Measurements from ENCODE around the gene CCDC24.
A peak's percentile ranks its signal among the peaks of the same experiment; 100 is the strongest.

The CCDC24 gene

GRCh38 chr1:44008259-44008658 lies 16.9 kb downstream of the CCDC24 start:
- Histone ChIP-seq H3K9me3 (replicated peaks in 1 of 2; ENCODE audit: control insufficient read depth in 2 of 2, insufficient read depth in 1 of 2, low read depth in 1 of 2, low read length in 2 of 2) (no peaks in the 10 kb centered on the region), H3K79me1 (ENCODE audit: low read depth, low read length) (peaks cover 5% of the 10 kb centered on the region), H2BK15ac (ENCODE audit: low read length) (no peak overlapping the region), H3K4me2 (ENCODE audit: insufficient read depth, low read length, poor library complexity, severe bottlenecking) (no peak overlapping the region), H3K27ac (replicated peaks; ENCODE audit: low read length) (no peak overlapping the region), H2BK12ac (ENCODE audit: low read length) (peak overlapping the region; percentile 73), H3K14ac (ENCODE audit: low read length) (no peak overlapping the region), H3K18ac (ENCODE audit: low read length) (no peak overlapping the region), H4K8ac (ENCODE audit: low read depth, low read length) (no peak overlapping the region), H2AK5ac (ENCODE audit: low read depth, low read length) (no peak overlapping the region), H3K36me3 (replicated peaks in 1 of 2; ENCODE audit: control insufficient read depth in 2 of 2, insufficient read depth in 2 of 2, low read length in 2 of 2) (peaks cover 0 to 21% of the 10 kb centered on the region in 2 donors), H3K9ac (ENCODE audit: low read depth, low read length, poor library complexity) (no peak overlapping the region), H4K91ac (ENCODE audit: low read depth, low read length, poor library complexity) (no peak overlapping the region), H3K23ac (ENCODE audit: low read depth, low read length, poor library complexity) (peak overlapping the region; percentile 31), H3K27me3 (ENCODE audit: control insufficient read depth in 3 of 3, insufficient read depth in 3 of 3, low read depth in 1 of 3, low read length in 3 of 3) (no peaks in the 10 kb centered on the region), H3K4me1 (ENCODE audit: control insufficient read depth in 2 of 2, insufficient read depth in 1 of 2, low read depth in 1 of 2, low read length in 2 of 2) (peaks cover 0 to 3% of the 10 kb centered on the region in 2 donors), H3K4me3 (ENCODE audit: low read length in 2 of 2) (no peak overlapping the region), H2AFZ (ENCODE audit: low read length) (no peak overlapping the region), H2BK5ac (ENCODE audit: low read length) (no peak overlapping the region), H3K4ac (ENCODE audit: low read length) (no peak overlapping the region), H2BK120ac (ENCODE audit: low read depth, low read length) (no peak overlapping the region)
- DNase-seq (ENCODE audit: low spot score), result no peak
- WGBS, 2 donors (ENCODE audit: extremely low coverage in 2 of 2, insufficient read length in 2 of 2, insufficient replicate concordance in 1 of 2), result no CpG with 5 or more reads among the region's 12 CpGs

GRCh38 chr1:44010935-44011471 lies 19.6 kb downstream of the CCDC24 start:
- Histone ChIP-seq H3K27ac (replicated peaks; ENCODE audit: low read length) (no peak overlapping the region), H3K9ac (ENCODE audit: low read depth, low read length, poor library complexity) (peak overlapping the region; percentile 40), H3K4me1 (ENCODE audit: control insufficient read depth in 2 of 2, insufficient read depth in 1 of 2, low read depth in 1 of 2, low read length in 2 of 2) (peaks cover 4 to 12% of the 10 kb centered on the region in 2 donors), H4K8ac (ENCODE audit: low read depth, low read length) (no peak overlapping the region), H3K4me2 (ENCODE audit: insufficient read depth, low read length, poor library complexity, severe bottlenecking) (peak overlapping the region; percentile 11), H3K27me3 (ENCODE audit: control insufficient read depth in 3 of 3, insufficient read depth in 3 of 3, low read depth in 1 of 3, low read length in 3 of 3) (no peaks in the 10 kb centered on the region), H2BK120ac (ENCODE audit: low read depth, low read length) (no peak overlapping the region), H2AFZ (ENCODE audit: low read length) (no peak overlapping the region), H4K91ac (ENCODE audit: low read depth, low read length, poor library complexity) (no peak overlapping the region), H3K23ac (ENCODE audit: low read depth, low read length, poor library complexity) (peak overlapping the region; percentile 65), H2BK12ac (ENCODE audit: low read length) (no peak overlapping the region), H3K79me1 (ENCODE audit: low read depth, low read length) (peaks cover 5% of the 10 kb centered on the region), H3K18ac (ENCODE audit: low read length) (peak overlapping the region; percentile 82), H3K4me3 (ENCODE audit: low read length in 2 of 2) (no peak overlapping the region), H3K4ac (ENCODE audit: low read length) (no peak overlapping the region), H2BK15ac (ENCODE audit: low read length) (peak overlapping the region; percentile 49), H3K14ac (ENCODE audit: low read length) (peak overlapping the region; percentile 56), H3K9me3 (replicated peaks in 1 of 2; ENCODE audit: control insufficient read depth in 2 of 2, insufficient read depth in 1 of 2, low read depth in 1 of 2, low read length in 2 of 2) (no peaks in the 10 kb centered on the region), H3K36me3 (replicated peaks in 1 of 2; ENCODE audit: control insufficient read depth in 2 of 2, insufficient read depth in 2 of 2, low read length in 2 of 2) (peaks cover 0 to 19% of the 10 kb centered on the region in 2 donors), H2BK5ac (ENCODE audit: low read length) (peak overlapping the region; percentile 66), H2AK5ac (ENCODE audit: low read depth, low read length) (peak overlapping the region; percentile 92)
- WGBS, 2 donors (ENCODE audit: extremely low coverage in 2 of 2, insufficient read length in 2 of 2, insufficient replicate concordance in 1 of 2), result no CpG with 5 or more reads among the region's 11 CpGs
- DNase-seq (ENCODE audit: low spot score), result no peak

GRCh38 chr1:44012404-44012803 lies 21.0 kb downstream of the CCDC24 start:
- no peak overlapping the region for H3K4me3 ChIP-seq (ENCODE audit: low read length in 2 of 2)
- no peak overlapping the region for H2BK5ac ChIP-seq (ENCODE audit: low read length)
- no peak overlapping the region for H2BK120ac ChIP-seq (ENCODE audit: low read depth, low read length)
- H3K9ac ChIP-seq (ENCODE audit: low read depth, low read length, poor library complexity), result no peak overlapping the region
- H3K9me3 ChIP-seq (replicated peaks in 1 of 2; ENCODE audit: control insufficient read depth in 2 of 2, insufficient read depth in 1 of 2, low read depth in 1 of 2, low read length in 2 of 2), result no peaks in the 10 kb centered on the region
- H2BK12ac ChIP-seq (ENCODE audit: low read length), result no peak overlapping the region
- no peak overlapping the region for H3K4me2 ChIP-seq (ENCODE audit: insufficient read depth, low read length, poor library complexity, severe bottlenecking)
- no peak overlapping the region for H4K8ac ChIP-seq (ENCODE audit: low read depth, low read length)
- no peak overlapping the region for H2BK15ac ChIP-seq (ENCODE audit: low read length)
- no peaks in the 10 kb centered on the region for H3K27me3 ChIP-seq (ENCODE audit: control insufficient read depth in 3 of 3, insufficient read depth in 3 of 3, low read depth in 1 of 3, low read length in 3 of 3)
- WGBS, 2 donors (ENCODE audit: extremely low coverage in 2 of 2, insufficient read length in 2 of 2, insufficient replicate concordance in 1 of 2), result no CpG with 5 or more reads among the region's 2 CpGs
- H3K18ac ChIP-seq (ENCODE audit: low read length), result no peak overlapping the region
- peaks cover 0 to 11% of the 10 kb centered on the region in 2 donors for H3K36me3 ChIP-seq (replicated peaks in 1 of 2; ENCODE audit: control insufficient read depth in 2 of 2, insufficient read depth in 2 of 2, low read length in 2 of 2)
- no peak for DNase-seq (ENCODE audit: low spot score)
- no peak overlapping the region for H3K23ac ChIP-seq (ENCODE audit: low read depth, low read length, poor library complexity)
- peaks cover 18 to 26% of the 10 kb centered on the region in 2 donors for H3K4me1 ChIP-seq (ENCODE audit: control insufficient read depth in 2 of 2, insufficient read depth in 1 of 2, low read depth in 1 of 2, low read length in 2 of 2)
- H3K79me1 ChIP-seq (ENCODE audit: low read depth, low read length), result peaks cover 5% of the 10 kb centered on the region
- H2AK5ac ChIP-seq (ENCODE audit: low read depth, low read length), result no peak overlapping the region
- no peak overlapping the region for H3K27ac ChIP-seq (replicated peaks; ENCODE audit: low read length)
- H3K4ac ChIP-seq (ENCODE audit: low read length), result no peak overlapping the region
- no peak overlapping the region for H2AFZ ChIP-seq (ENCODE audit: low read length)
- no peak overlapping the region for H4K91ac ChIP-seq (ENCODE audit: low read depth, low read length, poor library complexity)
- no peak overlapping the region for H3K14ac ChIP-seq (ENCODE audit: low read length)

- Histone ChIP-seq H3K9ac (ENCODE audit: low read depth, low read length, poor library complexity) (no peak overlapping the region), H2BK12ac (ENCODE audit: low read length) (no peak overlapping the region), H2BK15ac (ENCODE audit: low read length) (no peak overlapping the region), H3K4ac (ENCODE audit: low read length) (no peak overlapping the region), H3K79me1 (ENCODE audit: low read depth, low read length) (peaks cover 5% of the 10 kb centered on the region), H3K23ac (ENCODE audit: low read depth, low read length, poor library complexity) (no peak overlapping the region), H2AFZ (ENCODE audit: low read length) (no peak overlapping the region), H3K27ac (replicated peaks; ENCODE audit: low read length) (no peak overlapping the region), H4K91ac (ENCODE audit: low read depth, low read length, poor library complexity) (no peak overlapping the region), H4K8ac (ENCODE audit: low read depth, low read length) (no peak overlapping the region), H2BK120ac (ENCODE audit: low read depth, low read length) (no peak overlapping the region), H3K36me3 (replicated peaks in 1 of 2; ENCODE audit: control insufficient read depth in 2 of 2, insufficient read depth in 2 of 2, low read length in 2 of 2) (peaks cover 0 to 12% of the 10 kb centered on the region in 2 donors), H2BK5ac (ENCODE audit: low read length) (no peak overlapping the region), H3K14ac (ENCODE audit: low read length) (no peak overlapping the region), H2AK5ac (ENCODE audit: low read depth, low read length) (no peak overlapping the region), H3K27me3 (ENCODE audit: control insufficient read depth in 3 of 3, insufficient read depth in 3 of 3, low read depth in 1 of 3, low read length in 3 of 3) (no peaks in the 10 kb centered on the region), H3K18ac (ENCODE audit: low read length) (peak overlapping the region; percentile 30), H3K4me2 (ENCODE audit: insufficient read depth, low read length, poor library complexity, severe bottlenecking) (no peak overlapping the region), H3K4me1 (ENCODE audit: control insufficient read depth in 2 of 2, insufficient read depth in 1 of 2, low read depth in 1 of 2, low read length in 2 of 2) (peaks cover 23 to 29% of the 10 kb centered on the region in 2 donors), H3K4me3 (ENCODE audit: low read length in 2 of 2) (no peak overlapping the region), H3K9me3 (replicated peaks in 1 of 2; ENCODE audit: control insufficient read depth in 2 of 2, insufficient read depth in 1 of 2, low read depth in 1 of 2, low read length in 2 of 2) (no peaks in the 10 kb centered on the region)
- DNase-seq (ENCODE audit: low spot score), result no peak
- no CpG with 5 or more reads among the region's 13 CpGs for WGBS, 2 donors (ENCODE audit: extremely low coverage in 2 of 2, insufficient read length in 2 of 2, insufficient replicate concordance in 1 of 2)
These were observed 21.7 kb downstream of the CCDC24 start for GRCh38 chr1:44012941-44013609.

All from neuronal stem cell (in vitro differentiated cells).